Stimulated activated CD8-positive, alpha-beta memory T cell treated with anti-CD3 and anti-CD28 coated beads, Interleukin-4, amount 100 ng/mL, for 1 hour (primary cell): Measurements from ENCODE around the gene DAO.

Source experiments
- DNase-seq, 2 donors: peaks; one replicate each; pipeline ENCODE4 v3.0.0-alpha.2; 2020; ENCODE audit warnings: low read depth in 2 of 2, low spot score in 1 of 2

Gene DAO

DNA sequence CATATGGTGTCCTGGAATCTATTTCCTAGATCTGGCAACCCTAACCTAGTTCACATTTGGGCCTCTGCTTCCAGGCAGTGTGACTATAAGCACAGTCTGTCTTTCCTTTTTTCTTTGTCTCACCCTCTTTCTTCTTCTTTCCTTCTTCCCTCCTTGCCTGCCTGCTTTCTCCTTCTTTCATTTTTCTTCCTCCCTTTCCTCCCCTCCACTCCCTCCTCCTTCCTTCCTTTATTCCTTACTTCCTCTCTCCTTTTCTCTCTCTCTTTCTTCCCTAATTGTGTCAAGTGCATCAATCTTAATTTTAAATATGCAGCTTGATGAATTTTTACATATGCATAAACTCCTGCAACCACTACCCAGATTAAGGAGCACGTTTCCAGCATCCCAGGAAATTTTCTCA lies 4.6 kb upstream of the DAO start:
- DNase-seq: no peak

DNA sequence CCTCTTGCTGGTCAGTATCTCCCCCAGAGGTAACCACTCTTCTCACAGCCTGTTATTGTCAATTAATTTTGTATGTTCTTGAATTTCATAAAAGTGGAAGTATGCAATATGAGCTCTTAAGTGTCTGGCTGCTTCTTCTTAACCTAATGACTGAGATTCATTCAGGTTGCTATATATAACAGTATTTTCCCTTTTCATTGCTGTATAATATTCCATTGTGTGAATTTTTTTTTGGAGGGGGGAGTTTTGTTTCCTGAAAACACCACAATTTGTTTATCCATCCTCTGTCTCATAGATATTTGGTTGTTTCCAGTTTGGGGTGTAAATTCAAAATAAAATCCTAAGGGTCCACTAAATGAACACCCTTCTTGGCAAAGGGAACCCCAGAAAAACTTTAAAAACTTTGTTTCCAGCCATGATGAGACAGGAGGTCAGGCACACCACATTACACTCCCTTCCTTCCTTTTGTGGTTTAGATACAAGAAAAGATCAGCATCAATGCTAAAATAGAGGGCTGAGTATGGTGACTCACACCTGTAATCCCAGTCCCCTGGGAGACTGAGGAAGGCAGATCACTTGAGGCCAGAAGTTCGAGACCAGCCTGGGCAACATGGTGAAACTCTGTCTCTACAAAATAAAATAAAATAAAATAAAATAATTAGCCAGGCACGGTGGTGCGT lies 4.1 kb upstream of the DAO start:
- no peak for DNase-seq

DNA sequence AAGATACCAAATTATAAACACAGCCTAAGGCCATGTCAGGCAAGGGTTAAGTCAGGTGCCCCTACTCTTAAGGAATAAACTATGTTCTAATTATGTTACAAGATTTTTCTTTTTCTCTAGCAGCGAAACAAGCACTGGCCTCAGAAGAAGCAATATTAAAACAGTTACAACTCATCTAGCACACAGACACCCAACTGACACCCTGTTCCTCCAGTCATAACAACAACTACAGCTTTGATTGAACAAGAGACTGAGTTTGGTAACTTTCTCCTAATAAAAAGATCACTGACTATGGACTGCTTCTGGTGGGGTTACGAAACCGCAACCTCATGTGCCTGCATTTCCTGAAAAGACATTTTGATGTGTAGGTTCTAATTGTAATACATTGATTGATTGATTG lies 3.3 kb upstream of the DAO start:
- DNase-seq: no peak

DNA sequence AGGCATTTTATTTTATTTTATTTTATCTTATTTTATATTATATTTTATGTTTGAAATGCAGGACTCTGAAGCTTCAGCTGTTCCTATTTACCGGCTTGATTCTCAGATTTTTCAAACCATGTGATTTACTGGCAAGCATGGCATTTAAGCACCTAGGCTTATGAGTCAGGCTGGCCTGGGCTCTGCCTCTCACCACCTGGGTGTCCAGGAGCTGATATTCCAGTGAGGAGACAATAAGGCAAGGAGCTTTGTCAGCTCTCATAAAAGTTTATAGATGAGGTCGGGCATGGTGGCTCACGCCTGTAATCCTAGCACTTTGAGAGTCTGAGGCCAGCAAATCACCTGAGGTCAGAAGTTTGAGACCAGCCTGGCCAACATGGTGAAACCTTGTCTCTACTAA lies 2.1 kb downstream of the DAO start:
- DNase-seq: no peak

DNA sequence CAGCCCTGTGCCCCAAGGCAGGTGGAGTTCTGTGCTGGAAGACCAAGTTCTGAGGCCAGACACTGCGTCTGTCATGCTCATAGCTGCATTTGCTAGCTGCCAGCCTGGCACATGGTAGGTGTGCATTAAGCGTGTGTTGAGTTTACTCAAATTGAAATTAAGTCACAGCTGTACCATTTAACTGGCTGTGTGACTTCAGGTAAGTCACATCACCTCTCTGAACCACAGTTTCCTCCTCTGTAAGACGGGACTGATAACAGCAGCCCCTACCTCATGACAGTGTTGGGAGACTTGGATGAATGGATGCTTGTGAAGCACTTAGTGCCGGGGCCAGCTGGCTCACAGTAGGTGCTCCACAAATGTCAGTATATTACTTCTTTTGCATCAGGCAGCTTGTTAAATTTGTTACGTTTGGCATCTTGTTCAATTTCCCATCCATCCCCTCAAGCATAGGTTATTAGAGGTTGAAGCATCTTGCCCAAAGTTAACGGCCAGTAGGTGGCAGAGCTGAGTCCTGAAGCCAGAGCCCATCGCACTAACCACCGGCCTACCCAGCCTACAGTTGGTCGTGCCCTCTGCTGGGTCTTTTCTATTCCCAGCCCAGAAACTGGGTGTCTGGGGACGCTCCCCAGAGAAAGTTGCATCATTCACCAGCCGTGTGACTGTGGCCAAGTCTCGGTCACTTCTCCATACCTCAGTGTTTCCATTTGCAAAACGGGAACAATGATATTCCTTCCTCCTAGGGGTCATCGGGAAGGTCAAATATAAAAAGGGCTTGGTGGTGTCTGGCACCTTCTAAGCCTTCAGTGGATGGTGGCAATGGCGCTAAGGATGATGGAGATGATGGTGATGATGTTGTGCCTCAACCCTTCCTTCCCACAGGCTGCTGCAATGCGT lies 4.5 kb downstream of the DAO start:
- peak; percentile 17 to 33 for DNase-seq

DNA sequence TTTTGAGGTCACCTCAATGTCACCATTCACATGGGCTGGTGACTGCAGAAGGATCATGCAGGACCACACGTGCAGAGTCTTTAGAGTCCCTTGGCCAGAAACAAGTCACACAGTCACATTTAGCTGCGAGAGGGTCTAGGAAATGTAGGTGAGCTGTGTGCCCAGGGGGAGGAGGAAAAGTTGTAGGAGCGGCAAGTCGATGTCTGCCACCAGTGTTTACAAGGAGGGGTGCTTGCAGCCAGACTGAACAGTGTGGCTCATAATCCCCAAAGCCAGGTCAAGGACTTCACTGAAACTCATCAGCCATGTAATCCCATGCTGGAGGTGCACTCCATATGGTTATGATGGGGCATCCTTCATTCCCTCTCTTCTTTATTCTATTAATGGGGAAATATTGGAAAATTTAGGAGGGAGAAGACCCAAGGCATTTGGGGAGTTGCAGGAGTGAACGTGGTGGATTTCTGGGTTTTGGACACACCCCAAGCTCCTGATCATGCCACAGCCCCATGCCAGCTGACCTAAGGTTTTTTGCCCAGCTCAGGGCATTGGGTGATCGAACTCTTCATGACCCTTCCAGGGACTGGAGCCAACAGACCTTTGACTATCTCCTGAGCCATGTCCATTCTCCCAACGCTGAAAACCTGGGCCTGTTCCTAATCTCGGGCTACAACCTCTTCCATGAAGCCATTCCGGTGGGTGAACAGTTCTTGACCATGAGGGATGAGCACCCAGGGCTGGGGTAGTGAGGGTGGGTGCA lies 7.2 kb downstream of the DAO start:
- no peak for DNase-seq

DNA sequence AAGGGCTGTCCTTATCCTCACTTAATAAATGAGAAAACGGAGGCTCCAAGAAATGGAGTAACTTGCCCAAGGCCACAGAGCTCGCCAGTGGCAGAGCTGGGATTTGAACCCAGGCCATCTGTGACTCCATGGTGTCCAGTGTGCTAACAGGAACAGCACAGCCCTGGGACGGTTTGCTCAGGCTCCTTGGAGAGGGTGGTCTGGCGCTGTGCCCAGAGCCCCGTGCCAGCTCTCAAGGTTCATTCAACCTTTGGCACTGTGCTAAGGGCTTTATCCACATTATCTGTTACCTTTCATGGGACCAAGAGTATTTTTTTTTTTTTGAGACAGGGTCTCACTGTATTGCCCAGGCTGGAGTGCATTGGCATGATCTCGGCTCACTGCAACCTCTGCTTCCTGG lies 8.1 kb downstream of the DAO start:
- no peak for DNase-seq

DNA sequence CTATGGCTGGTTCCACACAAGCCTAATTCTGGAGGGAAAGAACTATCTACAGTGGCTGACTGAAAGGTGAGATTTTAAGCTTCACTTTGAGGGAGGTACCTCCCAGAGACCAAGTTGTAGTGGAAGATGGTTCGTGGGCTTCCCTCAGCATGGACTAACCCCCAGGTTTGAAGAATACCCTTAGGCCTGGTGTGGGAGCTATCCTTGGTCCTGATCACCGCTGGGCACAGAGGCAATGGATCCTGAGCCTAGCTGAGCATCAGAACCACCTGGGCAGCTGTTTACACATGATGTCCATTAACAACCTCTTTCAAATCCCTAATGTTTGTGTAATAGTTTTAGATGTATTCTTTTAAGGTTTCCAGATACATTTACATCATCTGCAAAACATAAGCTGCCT lies 10.3 kb downstream of the DAO start:
- no peak for DNase-seq

DNA sequence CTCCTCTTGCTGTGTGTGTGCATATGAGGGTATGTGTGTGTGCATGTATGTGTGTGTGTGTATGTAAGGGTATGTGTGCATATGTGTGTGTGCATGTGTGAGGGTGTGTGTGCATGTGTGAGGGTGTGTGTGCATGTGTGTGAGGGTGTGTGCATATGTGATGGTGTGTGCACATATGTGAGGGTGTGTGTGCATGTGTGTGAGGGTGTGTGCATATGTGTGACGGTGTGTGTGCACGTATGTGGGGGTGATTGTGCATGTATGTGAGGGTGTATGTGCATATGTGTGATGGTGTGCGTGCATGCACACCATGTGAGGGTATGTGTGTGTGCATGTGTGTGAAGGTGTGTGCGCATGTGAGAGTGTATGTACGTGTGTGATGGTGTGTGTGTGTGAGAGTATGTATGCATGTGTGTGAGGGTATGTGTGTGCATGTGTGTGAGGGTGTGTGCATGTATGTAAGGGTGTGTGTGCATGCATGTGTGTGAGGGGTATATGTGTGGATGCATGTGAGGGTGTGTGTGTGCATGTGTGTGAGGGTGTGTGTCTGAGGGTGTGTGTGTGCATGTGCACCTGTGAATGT lies 15.4 kb downstream of the DAO start:
- DNase-seq: no peak

DNA sequence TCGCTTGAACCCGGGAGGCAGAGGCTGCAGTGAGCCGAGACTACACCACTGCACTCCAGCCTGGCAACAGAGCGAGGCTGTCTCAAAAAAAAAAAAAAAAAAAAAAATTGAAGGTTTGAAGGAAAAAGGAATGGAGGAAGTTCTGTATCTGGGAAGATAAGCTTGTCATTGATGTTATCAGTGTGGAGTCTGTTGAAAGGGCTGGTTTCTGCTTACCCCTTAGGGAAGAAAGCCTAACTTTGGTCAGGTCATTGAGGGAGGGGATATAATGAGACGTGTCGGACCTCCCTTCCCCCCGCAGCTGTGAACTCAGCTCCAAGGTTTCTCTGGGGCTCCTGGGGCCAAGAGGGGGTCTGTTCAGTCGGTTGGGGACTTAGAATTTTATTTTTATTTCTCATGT lies 16.4 kb downstream of the DAO start:
- no peak for DNase-seq

DNA sequence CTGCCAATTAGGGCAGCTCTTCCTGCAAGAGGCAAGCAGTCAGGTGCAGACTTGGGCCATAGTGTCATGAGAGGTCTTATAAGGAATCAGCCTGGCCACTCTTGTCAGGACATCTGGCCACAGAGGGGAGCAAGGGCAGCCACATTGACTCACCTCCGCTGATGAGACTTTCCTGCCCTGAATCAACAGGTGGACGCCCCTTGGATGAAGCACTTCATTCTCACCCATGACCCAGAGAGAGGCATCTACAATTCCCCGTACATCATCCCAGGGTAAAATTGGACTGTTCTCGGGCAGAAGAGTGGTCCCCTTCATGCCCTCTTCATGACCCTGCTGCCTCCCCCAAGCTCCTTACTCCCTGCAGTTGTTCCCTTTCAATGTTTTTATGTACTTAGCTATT lies 16.9 kb downstream of the DAO start:
- DNase-seq: no peak

DNA sequence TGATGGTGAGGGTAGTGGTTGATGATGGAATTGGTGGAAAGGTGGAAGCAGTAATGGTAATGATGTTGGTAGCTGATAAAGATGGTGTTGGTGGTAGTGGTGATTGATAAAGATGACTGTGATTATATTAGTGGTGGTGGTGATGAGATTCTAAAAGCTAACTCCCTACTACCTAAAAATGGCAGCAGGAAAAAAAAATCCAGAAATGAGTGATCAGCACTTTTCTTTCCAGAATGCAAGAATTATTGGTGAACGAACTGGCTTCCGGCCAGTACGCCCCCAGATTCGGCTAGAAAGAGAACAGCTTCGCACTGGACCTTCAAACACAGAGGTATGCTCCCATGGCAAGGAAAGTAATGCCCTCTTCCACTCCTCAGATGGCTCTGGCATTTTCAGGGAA lies 19.3 kb downstream of the DAO start:
- DNase-seq: no peak

DNA sequence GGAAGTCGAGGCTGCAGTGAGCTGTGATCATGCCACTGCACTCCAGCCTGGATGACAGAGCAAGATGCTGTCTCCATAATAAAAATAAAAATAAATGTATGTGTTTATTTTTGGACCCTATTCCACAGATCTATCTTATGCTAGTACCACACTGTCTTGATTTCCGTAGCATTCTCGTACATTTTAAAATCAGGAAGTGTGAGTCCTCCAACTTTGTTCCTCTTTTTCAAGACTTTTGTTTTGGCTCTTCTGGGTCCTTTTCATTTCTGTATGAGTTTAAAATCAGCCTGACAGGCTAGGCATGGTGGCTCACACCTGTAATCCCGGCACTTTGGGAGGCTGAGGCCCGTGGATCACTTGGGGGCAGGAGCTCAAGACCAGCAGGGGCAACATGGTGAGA lies 25.8 kb downstream of the DAO start:
- no peak for DNase-seq

DNA sequence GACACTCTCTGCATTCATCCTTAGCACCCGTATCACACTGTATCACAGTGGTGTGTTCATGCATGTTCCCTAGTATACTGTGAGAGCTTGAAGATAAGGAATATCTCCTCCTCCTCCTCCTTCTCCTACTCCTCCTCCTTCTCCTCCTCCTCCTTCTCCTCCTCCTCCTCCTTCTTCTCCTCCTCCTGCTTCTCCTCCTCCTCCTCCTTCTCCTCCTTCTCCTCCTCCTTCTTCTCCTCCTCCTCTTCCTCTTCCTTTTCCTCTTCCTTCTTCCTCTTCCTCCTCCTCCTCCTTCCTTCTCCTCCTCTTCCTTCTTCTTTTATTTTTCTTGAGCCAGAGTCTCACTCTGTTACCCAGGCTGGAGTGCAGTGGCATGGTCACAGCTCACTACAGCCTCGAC lies 27.1 kb downstream of the DAO start:
- no peak for DNase-seq

DNA sequence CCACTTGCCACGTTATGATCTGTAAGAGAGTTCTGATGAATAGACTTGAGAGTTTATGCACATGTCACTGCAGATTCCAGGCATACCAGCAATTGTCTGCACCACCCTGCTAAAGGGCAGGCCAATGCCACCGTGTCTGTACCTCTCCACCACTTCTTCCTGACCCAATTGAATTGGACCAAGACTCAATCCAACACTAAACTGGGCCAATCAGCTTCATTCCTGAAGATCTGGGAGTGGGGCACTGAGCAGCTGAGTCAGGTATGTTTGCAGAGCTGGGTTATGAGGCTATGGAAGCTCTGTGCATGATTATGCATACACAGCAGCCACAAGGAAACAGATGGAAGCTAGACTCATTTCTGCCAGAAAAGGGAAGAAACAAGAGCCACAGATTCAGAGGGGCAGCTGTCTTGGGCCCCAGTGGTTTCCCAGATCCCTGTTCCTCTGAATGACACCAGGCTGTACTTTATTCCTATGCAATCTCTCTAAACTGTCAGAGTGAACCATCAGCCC lies 28.0 kb downstream of the DAO start:
- DNase-seq: no peak

DNA sequence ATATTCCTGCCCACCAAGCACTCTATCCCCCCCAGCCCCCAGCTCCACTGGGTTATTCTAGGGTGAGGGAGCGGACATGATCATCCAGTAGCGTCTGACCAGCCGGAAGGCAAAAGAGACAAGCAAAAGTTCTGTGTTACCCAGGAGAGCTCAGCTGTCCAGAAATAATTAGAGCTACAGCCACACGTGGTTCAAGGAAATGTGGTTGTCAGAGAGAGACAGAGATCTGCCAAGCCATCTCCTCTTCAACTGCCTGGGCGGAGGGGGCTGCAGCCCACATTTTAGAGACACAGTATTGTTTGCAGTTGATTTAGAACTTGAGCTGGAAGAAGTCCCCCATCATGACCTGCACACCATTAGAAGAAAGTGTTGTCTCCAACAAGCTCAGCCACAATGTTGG lies 30.4 kb downstream of the DAO start:
- no peak for DNase-seq

DNA sequence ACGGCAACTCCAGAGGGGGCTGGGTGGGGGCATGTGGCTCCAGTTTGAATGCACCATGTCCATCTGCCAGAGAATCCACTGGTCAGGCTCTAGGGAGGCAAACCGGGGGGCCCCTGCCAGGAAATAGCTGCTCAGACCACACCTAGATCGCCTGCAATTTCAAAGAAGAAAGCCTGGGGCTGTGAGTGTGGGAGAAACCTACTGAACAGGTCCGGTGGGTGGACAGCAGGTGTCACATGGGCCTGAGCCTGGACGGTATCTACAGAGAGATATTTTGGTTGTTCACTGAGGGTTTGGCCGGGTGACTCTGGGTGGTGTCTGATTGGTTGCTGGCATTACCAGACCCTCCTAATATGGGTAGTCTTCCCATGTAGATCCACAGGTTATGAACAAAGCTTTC lies 32.0 kb downstream of the DAO start:
- no peak for DNase-seq

DNA sequence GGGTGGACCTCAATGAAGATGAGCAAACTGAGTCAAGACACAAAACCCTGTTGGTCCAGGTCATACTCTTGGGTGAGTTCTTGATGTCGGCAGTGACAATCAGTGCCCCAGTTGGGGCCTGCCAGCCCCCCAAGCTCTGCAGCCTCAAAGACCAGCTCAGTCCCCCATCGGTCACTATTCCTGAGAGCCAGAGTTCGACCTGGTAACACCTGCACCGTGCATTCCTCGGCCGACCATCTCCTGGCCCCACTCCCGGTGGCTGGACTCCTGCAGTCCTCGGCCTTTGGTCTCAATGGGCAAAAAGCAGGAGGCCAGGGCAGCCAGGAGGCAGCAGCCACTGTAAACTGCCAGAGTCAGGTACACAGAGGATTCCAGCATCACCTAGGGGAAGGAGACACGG lies 32.5 kb downstream of the DAO start:
- DNase-seq: no peak

DNA sequence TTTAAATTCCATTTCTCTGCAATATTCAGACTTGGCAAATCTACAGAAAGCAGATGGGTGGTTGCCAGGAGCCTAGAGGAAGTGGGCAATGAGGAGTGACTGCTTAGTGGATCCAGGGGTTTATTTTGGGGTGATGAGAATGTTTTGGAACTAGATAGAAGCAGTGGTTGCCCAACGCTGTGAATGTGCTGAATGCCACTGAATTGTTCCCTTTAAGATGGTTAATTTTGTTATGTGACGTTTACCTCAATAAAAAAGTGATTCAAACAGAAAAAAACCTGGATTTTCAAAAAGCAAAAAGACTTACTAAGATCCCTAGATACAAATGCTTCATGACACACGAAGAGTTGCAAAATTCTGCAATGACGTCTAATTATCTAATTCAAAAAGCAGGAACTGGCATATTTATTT lies 34.2 kb downstream of the DAO start:
- no peak for DNase-seq

DNA sequence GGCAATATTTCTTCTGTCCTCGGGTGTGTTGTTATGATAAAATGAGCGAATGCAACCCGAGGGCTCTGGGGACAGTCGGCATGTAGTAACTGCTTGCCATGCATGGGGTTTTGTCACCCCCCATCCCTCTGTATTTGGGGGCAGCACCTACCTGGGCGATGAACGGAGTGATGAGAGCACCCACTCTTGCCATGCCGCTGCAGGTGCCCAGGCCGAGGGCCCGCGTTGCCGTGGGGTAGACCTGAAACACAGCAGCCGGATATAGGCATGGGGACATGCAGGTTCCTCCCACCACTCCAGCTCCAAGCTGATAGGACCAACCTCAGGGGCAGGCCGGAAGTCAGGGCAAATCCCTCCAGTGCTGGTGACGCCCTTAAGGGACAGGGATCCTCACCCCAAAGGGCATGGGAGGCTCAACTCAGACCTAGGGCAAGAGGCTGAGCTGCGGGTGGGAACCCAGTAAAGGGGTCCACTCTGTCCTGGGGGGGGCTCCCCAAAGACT lies 35.8 kb downstream of the DAO start:
- DNase-seq: no peak

DNA sequence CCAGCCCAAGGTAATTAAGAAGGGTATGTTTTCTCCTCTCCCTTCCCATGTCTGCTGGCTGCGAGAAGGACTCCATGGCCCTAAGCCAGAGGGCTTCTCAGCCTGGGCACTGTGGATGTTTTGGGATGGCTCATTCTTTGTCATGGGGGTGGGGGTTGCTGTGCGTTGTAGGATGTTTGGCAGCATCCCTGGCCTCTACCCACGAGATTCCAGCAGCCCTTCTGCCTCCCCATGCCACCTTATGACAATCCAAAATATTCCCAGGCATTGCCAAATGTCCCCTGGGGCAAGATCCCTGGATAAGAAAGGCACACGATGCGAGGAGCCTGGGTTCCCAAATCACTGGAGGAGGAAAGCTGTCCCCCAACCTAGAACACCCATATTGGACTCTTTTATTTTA lies 36.4 kb downstream of the DAO start:
- DNase-seq: no peak
